Measurements from ENCODE around the gene AOC1.

Gene AOC1

GRCh38 chr7:150898475-150899011, 46.2 kb downstream of the AOC1 start (continued):
- TF ChIP-seq ZNF211 (tag by site-specific recombination; IDR thresholded peaks at IDR 0.05; ENCODE audit: low read depth), result no peak
- TF ChIP-seq ZNF623 (tag by site-specific recombination; IDR thresholded peaks at IDR 0.05), result no peak
- no peak for TF ChIP-seq ZNF777 (tag by site-specific recombination; IDR thresholded peaks at IDR 0.05; ENCODE audit: borderline replicate concordance)
- TF ChIP-seq ZNF660 (tag by site-specific recombination; IDR thresholded peaks at IDR 0.05), result 0 out of 2 replicates have a peak, but pooled peaks have one; percentile 41
- TF ChIP-seq ZNF510 (tag by site-specific recombination; IDR thresholded peaks at IDR 0.05; ENCODE audit: insufficient replicate concordance), result no peak
- TF ChIP-seq ZNF530 (tag by site-specific recombination; IDR thresholded peaks at IDR 0.05; ENCODE audit: low read depth), result no peak
- no peak for TF ChIP-seq ZNF202 (tag by site-specific recombination; IDR thresholded peaks at IDR 0.05; ENCODE audit: borderline replicate concordance)
- TF ChIP-seq TRIM28 (IDR thresholded peaks at IDR 0.05; ENCODE audit: borderline replicate concordance, low read length), result no peak
- TF ChIP-seq ZNF404 (tag by site-specific recombination; IDR thresholded peaks at IDR 0.05), result no peak
- TF ChIP-seq BCL11A (tag by site-specific recombination; IDR thresholded peaks at IDR 0.05; ENCODE audit: low read depth), result no peak
- no peak for TF ChIP-seq BCL11B (tag by site-specific recombination; IDR thresholded peaks at IDR 0.05; ENCODE audit: low read depth)
- no peak for TF ChIP-seq SP3 (tag by site-specific recombination; IDR thresholded peaks at IDR 0.05)
- no peak for TF ChIP-seq ZNF341 (tag by site-specific recombination; IDR thresholded peaks at IDR 0.05; ENCODE audit: low read depth)
- TF ChIP-seq ZNF2 (tag by site-specific recombination; IDR thresholded peaks at IDR 0.05), result no peak
- no peak for TF ChIP-seq ZNF658 (tag by site-specific recombination; IDR thresholded peaks at IDR 0.05)
- TF ChIP-seq ZNF274 (IDR thresholded peaks at IDR 0.05; ENCODE audit: low read length), result no peak
- no peak for TF ChIP-seq ZNF274 (tag by site-specific recombination; IDR thresholded peaks at IDR 0.05; ENCODE audit: borderline replicate concordance)
- TF ChIP-seq GFI1B (tag by site-specific recombination; IDR thresholded peaks at IDR 0.05), result no peak
- TF ChIP-seq, protein P1, sequence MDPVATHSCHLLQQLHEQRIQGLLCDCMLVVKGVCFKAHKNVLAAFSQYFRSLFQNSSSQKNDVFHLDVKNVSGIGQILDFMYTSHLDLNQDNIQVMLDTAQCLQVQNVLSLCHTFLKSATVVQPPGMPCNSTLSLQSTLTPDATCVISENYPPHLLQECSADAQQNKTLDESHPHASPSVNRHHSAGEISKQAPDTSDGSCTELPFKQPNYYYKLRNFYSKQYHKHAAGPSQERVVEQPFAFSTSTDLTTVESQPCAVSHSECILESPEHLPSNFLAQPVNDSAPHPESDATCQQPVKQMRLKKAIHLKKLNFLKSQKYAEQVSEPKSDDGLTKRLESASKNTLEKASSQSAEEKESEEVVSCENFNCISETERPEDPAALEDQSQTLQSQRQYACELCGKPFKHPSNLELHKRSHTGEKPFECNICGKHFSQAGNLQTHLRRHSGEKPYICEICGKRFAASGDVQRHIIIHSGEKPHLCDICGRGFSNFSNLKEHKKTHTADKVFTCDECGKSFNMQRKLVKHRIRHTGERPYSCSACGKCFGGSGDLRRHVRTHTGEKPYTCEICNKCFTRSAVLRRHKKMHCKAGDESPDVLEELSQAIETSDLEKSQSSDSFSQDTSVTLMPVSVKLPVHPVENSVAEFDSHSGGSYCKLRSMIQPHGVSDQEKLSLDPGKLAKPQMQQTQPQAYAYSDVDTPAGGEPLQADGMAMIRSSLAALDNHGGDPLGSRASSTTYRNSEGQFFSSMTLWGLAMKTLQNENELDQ (tag by site-specific recombination; IDR thresholded peaks at IDR 0.05; ENCODE audit: low read depth), result no peak
- no peak for TF ChIP-seq ZNF280C (tag by site-specific recombination; IDR thresholded peaks at IDR 0.05)
- no peak for TF ChIP-seq ZNF214 (tag by site-specific recombination; IDR thresholded peaks at IDR 0.05; ENCODE audit: borderline replicate concordance)
- TF ChIP-seq ZNF433 (tag by site-specific recombination; IDR thresholded peaks at IDR 0.05; ENCODE audit: low read depth), result no peak
- no peak for TF ChIP-seq ZNF19 (tag by site-specific recombination; IDR thresholded peaks at IDR 0.05; ENCODE audit: low read depth)
- TF ChIP-seq, protein P2, sequence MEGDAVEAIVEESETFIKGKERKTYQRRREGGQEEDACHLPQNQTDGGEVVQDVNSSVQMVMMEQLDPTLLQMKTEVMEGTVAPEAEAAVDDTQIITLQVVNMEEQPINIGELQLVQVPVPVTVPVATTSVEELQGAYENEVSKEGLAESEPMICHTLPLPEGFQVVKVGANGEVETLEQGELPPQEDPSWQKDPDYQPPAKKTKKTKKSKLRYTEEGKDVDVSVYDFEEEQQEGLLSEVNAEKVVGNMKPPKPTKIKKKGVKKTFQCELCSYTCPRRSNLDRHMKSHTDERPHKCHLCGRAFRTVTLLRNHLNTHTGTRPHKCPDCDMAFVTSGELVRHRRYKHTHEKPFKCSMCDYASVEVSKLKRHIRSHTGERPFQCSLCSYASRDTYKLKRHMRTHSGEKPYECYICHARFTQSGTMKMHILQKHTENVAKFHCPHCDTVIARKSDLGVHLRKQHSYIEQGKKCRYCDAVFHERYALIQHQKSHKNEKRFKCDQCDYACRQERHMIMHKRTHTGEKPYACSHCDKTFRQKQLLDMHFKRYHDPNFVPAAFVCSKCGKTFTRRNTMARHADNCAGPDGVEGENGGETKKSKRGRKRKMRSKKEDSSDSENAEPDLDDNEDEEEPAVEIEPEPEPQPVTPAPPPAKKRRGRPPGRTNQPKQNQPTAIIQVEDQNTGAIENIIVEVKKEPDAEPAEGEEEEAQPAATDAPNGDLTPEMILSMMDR (tag by site-specific recombination; IDR thresholded peaks at IDR 0.05), result peak; percentile 85
- TF ChIP-seq ZNF23 (tag by site-specific recombination; IDR thresholded peaks at IDR 0.05; ENCODE audit: borderline replicate concordance), result no peak
- TF ChIP-seq KLF1 (tag by site-specific recombination; IDR thresholded peaks at IDR 0.05), result no peak
- no peak for TF ChIP-seq ZFP41 (tag by site-specific recombination; IDR thresholded peaks at IDR 0.05; ENCODE audit: borderline replicate concordance)
- no peak for TF ChIP-seq KLF7 (tag by site-specific recombination; IDR thresholded peaks at IDR 0.05; ENCODE audit: borderline replicate concordance)
- TF ChIP-seq ZNF140 (tag by site-specific recombination; IDR thresholded peaks at IDR 0.05), result no peak
- no peak for TF ChIP-seq TCF7L2 (IDR thresholded peaks at IDR 0.05; ENCODE audit: borderline replicate concordance, low read depth, low read length)
- no peak for TF ChIP-seq ZNF350 (tag by site-specific recombination; IDR thresholded peaks at IDR 0.05)
- no peak for TF ChIP-seq ZNF292 (tag by site-specific recombination; IDR thresholded peaks at IDR 0.05; ENCODE audit: borderline replicate concordance, low read depth)
- TF ChIP-seq SP2 (tag by site-specific recombination; IDR thresholded peaks at IDR 0.05), result no peak
- no peak for TF ChIP-seq ZNF302 (tag by site-specific recombination; IDR thresholded peaks at IDR 0.05; ENCODE audit: low read depth)
- no peak for TF ChIP-seq ZNF624 (tag by site-specific recombination; IDR thresholded peaks at IDR 0.05)
- no peak for TF ChIP-seq ZNF785 (tag by site-specific recombination; IDR thresholded peaks at IDR 0.05)
- TF ChIP-seq ZNF10 (tag by site-specific recombination; IDR thresholded peaks at IDR 0.05), result no peak
- peak; percentile 39; the same call in 1 of the 2 replicates for TF ChIP-seq YY2 (tag by site-specific recombination; IDR thresholded peaks at IDR 0.05)
